GM18499 (cell line): Measurements from ENCODE around the gene FAM25G.
"Not testable (repeated sequence)": the region's sequence is repeated elsewhere in the genome, so short reads cannot be mapped to it uniquely, and the experiment has no call there.

Experiments
- ATAC-seq: cut with Tn5 transposase; IDR thresholded peaks from one replicate; pipeline ENCODE4 v1.9.1; 2021; ENCODE audit warnings: moderate number of reproducible peaks; ENCODE audit not compliant: insufficient read depth, unreplicated experiment

The FAM25G gene

DNA sequence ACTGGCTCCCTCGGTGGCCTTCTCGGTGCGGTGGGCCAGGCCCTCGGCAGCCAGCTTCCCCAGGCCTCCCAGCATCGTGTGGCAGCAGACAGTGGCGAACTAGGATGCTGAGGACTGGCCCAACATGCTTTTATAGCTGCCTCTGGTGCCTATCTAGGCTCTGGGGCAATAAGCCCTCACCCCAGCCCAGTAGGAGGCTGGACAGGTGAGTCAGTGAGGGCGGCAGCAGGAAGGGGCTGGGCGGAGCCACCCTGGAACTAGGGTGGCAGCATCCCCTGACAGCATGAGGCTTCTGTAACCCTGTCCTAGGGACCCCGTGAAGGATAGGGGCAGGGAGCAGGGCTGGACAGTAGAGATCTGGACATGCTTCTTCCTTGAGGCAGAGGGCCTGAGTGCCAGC is at the start of gene FAM25G:
FAM25G (minus strand) TSS at position 101 of the 400 bp plus-strand sequence; CDS start at position 75, 26 bp downstream.
- not testable (repeated sequence) for ATAC-seq

- ATAC-seq, result not testable (repeated sequence)
These were observed 44.9 kb upstream of the FAM25G start for GRCh38 chr10:47536430-47536829.

GRCh38 chr10:47523475-47523874 is 32.0 kb upstream of the FAM25G start, which contains the start of gene AGAP9:
TSS of gene AGAP9 (minus strand) at chr10:47523638. CDS start at chr10:47523526, 112 bp downstream.
- not testable (repeated sequence) for ATAC-seq

- not testable (repeated sequence) for ATAC-seq
These were observed 10.8 kb upstream of the FAM25G start for GRCh38 chr10:47502313-47502712.

DNA sequence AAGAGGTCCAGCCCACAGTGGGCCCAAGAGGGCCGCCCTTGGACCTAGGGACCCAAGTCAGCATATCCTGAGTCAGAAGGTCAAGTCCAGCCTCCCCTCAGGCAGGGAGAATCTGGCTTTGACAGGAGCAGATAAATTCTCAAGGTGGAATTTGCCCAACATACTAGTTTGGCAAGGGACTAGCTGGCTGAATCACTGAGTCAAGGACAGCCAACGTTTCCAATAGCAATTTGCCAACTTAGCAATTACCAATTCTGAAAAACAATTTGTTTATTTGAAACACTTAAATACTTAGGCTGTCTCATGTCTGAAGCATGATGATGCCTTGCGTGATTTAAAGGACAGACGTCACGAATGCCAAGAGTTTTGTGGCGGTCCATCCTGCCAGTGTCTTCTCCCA is 2.7 kb upstream of the FAM25G start:
- not testable (repeated sequence) for ATAC-seq

DNA sequence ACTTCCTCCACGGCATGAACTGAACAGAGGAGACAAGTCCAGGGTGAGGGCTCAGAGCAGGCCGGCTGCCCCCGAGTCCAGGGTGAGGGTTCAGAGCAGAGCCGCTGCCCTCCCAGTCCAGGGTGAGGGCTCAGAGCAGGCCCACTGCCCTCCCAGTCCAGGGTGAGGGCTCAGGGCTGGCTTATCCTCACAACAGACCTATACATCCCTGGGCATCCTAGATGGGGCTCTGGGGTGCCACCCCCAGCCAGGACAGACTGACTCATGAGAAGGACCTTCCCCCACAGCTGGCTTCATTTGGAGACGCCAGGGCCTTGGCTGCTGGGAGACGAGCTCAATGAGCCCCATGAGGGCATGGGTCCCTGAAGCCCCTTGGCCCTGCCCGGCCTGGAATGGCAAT is 1.9 kb downstream of the FAM25G start:
- ATAC-seq, result not testable (repeated sequence)

GRCh38 chr10:47485943-47486342 is 5.6 kb downstream of the FAM25G start:
- not testable (repeated sequence) for ATAC-seq

DNA sequence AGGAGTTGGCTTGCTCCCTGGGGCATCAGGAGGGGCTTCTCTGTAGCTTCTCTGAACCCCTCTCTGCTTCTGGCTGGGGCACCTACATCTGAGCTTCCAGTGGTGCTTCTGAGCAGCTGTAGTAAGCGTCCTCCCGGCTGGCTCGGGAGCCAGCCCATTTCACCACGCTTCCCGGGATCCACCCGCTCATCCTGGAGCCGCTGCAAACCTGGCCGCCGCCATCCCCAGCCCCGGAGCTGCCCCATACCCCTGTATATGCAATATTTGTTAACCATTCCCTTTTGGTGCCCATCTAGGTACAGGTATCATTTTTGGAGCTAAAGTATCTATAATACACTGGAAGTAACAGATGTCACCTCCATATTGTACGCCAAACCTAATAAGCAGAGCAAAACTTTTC is 6.7 kb downstream of the FAM25G start:
- ATAC-seq, result not testable (repeated sequence)

GRCh38 chr10:47483923-47484322 is 7.6 kb downstream of the FAM25G start, which contains the start of gene ANXA8:
TSS of gene ANXA8 (minus strand) at chr10:47484115. CDS start at chr10:47483933, 182 bp downstream.
- ATAC-seq, result not testable (repeated sequence)

DNA sequence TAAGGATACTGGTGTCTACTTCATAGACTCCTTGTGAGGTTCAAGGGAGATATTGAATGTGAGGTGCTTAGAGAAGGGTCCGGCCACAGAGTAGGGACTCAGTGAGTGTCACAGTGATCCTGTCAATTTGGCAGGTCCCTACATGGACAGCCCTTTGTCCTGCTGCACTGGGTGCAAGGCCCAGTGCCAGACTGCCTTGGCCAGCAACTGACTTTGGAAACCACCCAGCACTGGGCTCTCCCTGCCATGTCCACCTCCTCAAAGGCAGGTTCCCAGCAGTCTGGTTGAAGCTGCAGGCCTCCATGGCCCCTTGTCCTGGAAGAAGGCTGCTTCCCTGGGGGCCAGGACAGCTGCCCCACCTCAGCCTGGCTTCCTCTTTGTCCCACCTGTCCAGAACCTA is 9.1 kb downstream of the FAM25G start:
- ATAC-seq, result not testable (repeated sequence)

GRCh38 chr10:47481768-47482181 is 9.7 kb downstream of the FAM25G start:
- ATAC-seq, result not testable (repeated sequence)

DNA sequence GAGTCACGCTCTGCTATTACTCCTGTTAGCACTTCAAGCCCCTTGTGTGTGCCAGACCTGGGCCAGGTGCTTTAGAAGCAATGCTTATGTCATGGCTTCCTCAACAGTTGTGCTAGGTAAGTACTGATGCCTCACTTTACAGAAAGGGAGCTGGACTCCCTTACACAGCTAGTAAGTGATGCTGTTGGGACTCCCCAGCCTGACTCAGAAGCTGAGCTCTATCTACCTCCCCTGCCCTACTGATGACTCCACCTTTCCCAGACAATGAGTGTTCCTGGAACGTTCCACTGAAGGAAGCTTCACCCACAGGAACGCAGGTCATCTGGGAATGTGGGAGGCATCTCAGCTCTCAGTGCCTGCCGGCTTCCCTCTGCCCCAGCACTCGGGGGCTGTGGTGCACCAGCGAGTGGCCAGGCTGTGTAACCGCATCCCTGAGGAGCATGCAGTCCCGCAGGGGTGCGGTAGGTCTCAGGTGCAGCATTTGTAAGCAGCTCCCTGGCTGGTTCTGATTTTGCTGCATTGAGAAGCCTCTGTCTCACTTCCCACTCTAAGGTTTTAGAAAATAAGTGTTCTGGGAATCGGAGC is 10.2 kb downstream of the FAM25G start:
- ATAC-seq, result not testable (repeated sequence)

DNA sequence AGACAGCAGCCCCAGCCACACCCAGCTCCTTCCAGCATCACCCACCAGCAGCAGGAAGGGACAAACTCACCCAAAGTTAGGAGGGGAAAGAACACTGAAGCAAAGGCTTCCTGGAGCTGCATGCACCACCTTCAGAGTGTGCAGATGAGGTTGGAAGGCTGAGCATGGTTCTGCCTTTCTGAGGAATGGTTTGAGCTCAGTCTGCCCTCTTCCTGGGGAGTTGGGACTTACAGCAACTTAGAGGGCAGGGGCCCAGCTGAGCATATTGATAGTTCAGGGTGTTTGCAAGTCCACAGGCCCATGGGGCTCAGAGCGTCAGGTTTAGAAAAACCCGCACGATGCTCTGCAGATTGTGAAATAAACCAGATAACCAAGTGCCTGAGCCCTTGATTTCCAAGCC is 11.4 kb downstream of the FAM25G start:
- not testable (repeated sequence) for ATAC-seq

- not testable (repeated sequence) for ATAC-seq
These were observed 13.4 kb downstream of the FAM25G start for GRCh38 chr10:47478114-47478513.

GRCh38 chr10:47477078-47477477 is 14.4 kb downstream of the FAM25G start:
- ATAC-seq, result not testable (repeated sequence)

DNA sequence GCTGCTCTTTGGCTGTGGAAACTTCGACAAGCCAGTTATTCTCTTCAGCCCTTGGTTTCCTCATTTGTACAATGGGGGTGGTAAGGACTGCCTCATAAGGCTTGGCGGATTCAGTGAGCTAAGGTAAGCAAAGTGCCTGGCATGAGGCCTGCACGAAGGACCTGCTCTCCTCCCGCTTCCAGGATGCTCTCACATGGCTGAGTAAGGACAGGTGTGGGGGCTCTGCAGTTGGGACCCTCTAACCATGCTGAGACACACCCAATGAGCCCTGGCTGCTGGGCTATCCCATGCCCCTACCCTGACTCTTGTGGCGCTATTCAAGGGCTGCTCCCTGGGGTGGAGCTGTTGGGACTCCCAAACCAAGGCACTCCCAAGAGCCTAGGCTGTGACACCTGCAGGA is 16.4 kb downstream of the FAM25G start:
- ATAC-seq, result not testable (repeated sequence)

DNA sequence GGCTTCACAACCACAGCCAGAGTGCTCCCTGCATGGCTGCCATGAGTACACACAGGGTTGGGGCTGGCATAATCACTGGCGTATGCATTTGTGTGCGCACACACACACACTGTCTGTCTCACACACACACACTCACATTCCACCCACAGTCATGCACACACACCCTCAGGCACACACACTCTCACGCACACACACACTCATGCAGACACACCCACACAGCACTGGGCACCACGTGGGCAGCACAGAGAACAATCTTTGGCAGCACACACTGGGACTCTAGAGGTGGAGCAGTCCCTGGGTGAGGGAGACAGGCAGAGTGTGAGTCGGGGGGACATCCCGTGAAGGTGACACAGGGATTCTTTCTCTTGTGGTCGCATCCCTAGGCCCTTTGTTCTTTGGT is 18.0 kb downstream of the FAM25G start:
- not testable (repeated sequence) for ATAC-seq

DNA sequence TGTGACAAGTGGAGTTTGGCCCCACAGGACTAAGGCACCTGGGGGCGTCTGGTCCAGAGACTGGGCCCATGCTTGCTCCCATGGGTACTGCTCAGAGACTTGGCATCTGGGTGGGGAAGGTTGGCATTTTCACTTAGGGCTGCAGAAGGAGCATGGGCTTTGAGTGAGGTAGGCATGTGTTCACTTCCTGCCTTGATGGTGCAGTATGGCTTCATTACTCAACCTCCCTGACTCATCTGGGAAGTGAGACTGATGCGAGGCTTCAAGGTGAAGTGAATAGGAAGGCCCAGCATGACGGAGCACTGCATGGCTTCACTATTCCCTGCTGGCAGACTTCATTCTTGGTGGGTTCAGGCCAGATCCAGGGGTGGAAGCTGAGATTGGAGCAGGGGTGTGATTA is 18.9 kb downstream of the FAM25G start:
- not testable (repeated sequence) for ATAC-seq

DNA sequence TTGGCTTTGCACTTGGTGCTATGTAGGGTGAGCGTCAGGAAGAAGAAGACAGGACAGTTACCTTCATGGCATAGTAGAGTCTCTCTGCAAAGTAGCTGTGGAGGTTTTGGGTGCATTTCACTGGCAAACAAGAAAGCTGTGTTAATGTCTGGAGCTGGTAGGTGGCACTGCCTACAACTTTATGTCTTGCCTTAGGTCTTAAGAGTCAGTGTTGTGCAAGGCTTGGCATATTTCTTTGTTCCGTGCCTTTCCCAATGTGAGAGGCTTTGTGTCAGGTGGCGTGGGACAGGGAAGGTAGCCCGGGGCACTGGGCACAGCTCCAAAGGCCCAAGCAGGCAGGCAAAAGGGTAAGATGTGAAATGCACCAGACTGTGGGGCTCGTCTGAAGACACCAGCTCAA is 19.4 kb downstream of the FAM25G start:
- not testable (repeated sequence) for ATAC-seq

GRCh38 chr10:47468731-47469528 is 22.6 kb downstream of the FAM25G start:
- not testable (repeated sequence) for ATAC-seq

DNA sequence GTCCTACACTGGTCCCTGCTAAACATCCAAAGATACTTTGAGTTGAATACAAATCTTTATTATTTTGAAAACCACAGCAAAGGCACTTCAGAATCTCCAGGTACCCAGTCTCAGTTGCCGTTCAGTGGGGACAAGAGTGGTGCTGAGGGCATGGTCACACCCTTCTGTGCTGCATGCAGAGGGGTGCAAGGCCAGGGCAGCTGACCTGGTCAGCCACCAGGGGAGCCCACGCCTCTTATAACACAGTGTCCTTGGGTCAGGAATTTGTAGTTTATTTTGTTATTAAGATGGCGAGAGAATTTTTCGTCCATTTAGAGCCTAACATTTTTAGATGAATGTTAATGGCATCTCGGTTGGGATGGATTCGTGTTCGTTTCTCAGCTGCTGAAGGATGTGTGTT is 23.5 kb downstream of the FAM25G start:
- not testable (repeated sequence) for ATAC-seq
